ENCODE measurements around the gene MGA.
A peak's percentile ranks its signal among the peaks of the same experiment; 100 is the strongest.

MGA gene

DNA sequence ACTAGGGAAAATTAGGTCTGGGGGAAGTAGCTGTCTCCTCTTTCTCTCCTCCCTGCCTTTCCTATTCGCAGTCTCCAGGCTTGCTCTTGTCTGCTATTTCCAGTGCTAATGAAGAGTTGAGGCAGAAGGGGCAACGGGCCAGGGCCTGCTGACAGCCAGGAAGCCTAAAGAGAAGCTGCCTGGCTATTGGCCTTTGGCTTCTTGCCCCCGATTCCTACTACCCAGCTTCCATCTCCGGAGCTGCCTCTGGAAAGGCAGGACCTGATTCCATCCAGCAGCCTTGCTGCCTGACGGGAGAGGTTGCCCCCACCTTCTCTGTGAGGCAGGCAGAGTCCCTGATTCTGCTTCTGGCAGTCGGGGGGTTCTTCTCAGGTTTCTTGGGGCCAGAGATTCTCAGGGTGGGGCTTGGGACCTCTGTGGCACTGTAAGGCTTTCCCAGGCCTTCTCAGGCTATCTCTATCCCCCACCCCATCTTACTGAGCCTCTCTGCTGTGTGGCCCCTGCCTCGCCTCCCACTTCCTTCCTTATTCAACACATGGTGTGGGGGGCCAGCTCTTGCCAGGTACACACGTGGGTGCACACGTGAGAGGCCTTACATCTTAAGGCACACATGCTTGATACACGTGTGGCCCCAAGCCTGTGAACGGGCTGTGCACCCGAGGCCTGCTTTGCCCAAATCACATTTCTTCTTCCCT is 149.5 kb downstream of the MGA start:
- DNase-seq = no peak

DNA sequence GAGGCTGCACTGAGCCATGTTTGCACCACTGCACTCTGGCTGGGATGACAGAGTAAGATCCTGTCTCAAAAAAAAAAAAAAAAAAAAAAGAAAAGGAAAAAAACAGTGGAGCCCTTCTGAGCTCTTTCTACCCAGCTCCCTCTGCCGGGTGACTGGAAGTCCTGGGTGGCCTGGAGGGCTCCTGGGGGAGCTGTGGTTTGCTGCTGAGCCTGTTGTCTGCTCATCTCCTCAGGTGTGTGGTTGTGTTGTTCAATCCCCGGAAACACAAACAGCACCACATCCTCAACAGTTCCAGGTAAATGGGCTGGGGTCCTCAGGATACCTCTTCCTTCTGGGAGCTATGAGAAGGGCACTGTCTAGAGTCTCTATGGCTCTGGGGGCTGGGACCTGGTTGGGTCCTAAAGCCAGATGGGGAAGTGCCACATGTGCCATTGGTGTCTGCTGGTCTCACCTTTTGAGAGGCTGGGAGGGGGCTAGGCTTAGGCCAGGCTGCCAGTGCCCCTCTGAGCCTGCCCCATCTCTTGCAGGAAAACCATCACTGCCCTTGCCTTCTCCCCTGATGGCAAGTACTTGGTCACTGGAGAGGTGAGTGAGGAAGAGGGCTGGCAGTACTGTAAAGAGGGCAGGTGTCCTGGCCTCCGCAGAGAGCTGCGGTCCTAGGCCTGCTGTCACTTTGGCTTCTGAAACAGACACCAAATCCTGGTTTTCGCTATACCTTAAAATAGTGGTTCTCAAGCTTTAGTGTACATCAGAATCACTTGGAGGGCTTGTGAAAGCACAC is 150.6 kb downstream of the MGA start:
- DNase-seq = peak in 1 of 5 experiments; percentile 19

DNA sequence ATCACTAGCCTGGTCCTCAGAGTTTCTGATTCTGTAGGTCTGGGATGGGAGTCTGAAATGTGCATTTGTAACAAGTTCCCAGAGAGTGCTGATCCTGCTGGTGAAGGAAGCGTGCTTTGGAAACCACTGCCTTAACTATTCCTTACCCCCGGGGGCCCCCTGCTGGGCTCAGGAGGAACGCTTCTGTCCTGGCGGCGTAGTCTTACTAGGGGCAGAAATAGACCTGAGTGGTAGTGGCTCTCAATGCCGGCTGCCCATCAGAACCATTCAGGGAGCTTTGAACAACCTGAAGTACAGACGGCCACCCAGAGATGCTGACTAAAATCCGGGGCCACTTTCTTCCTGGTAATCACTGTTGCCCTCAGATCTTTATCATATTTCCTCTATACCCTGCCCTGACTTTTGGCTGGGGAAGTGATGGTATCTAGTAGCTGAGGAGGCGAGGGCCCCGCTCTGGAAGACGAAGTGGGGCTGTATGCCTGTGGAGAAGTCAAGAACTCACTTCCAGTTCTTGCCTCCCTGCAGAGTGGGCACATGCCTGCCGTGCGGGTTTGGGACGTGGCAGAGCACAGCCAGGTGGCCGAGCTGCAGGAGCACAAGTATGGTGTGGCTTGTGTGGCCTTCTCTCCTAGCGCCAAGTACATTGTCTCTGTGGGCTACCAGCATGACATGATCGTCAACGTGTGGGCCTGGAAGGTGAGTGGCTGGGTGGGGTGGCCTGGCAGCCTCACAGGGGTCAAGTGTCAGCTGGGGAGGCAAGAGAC is 151.4 kb downstream of the MGA start:
- peak; percentile 44 to 81 (median 61) for DNase-seq

GRCh38 chr15:41812820-41813375 is 152.7 kb downstream of the MGA start:
- no peak for DNase-seq

- DNase-seq = no peak
These were observed 153.2 kb downstream of the MGA start for GRCh38 chr15:41813426-41813825.

DNA sequence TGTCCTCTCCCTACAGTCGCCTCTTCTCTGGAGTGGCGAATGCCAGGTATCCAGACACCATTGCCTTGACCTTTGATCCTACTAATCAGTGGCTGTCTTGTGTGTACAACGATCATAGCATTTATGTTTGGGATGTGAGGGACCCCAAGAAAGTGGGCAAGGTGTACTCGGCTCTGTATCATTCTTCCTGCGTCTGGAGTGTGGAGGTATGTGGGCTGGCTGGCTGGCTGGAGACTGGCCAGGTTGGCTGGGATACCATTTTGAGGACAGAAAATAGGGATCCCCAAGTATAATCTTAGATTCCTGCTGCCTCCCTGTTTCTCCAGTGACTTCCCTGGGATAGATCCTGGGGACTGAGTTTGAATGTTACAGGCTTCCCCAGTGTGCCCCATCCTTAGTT is 154.3 kb downstream of the MGA start:
- no peak for DNase-seq

DNA sequence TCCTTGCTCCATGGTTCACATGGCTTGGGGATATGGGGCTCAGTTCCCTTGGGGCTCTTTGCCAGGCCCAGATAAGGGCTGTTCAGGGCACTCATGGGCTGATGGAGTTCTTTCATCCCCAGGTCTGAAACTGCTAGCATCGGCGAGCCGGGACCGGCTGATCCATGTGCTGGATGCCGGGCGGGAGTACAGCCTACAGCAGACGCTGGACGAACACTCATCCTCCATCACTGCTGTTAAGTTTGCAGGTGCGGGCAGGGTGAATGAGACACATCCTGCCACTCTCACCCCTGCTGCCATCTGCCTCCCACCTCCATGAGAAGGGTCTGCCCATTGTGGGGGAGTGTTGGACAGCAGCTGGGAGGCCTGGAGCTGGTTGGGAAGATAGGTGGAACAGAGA is 156.6 kb downstream of the MGA start:
- no peak for DNase-seq

DNA sequence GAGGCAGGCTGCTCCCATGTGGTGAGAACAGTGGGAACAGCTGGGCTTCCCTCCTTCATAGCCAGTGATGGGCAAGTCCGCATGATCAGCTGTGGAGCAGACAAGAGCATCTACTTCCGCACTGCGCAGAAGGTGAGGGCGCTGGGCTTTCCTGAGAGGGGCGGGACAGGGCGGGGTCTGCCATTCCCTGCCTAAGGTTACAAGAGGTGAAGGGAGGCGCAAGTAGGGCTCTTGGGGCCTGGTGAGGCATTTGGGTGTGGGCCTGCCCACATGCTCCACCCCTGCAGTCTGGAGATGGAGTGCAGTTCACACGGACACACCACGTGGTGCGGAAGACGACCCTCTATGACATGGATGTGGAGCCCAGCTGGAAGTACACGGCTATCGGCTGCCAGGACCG is 157.1 kb downstream of the MGA start:
- no peak for DNase-seq

DNA sequence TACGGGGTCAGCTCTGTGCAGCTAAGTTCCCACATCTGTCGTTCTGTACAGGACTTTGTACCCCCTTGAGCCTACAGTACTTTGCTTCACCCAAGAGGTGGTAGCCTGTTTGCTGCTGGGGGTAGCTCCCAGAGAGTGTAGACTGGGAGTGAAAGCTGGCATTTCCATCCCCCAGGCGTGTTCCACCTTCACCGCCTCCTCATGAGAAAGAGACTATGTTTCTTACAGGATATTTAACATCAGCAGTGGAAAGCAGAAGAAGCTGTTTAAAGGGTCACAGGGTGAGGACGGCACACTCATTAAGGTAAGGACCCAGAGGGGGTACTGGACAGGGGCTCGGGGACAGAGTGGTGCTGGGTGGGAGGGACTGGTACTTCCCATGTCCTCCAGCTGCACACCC is 157.6 kb downstream of the MGA start:
- no peak for DNase-seq

DNA sequence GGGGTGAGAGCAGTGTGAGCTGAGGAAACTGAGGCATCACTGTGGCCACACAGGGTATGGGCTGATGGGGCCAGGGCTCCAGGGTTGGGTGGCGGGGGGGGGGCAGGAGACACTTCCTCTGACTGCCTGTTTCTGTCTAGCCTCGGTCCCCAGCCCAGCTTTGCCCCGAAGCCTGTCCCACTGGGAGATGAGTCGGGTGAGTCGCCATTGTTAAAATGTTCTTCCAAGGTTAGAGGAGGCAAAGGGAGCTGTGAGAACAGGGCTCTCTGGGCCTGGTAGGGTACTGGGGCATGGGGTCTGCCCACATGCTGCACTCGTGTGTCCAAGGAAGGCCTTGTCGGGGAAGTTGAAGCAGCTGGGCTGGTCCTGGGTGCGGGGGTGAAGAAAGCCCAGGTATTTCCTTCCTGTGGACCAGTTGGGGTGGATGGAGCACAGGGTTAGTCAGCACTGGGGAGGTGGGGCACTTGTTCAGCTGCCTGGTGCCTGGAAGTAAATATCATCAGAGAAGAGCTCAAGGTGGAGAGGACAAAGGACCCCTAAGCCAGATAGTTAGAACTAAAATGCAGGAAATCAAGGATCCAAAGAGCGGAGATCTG is 159.3 kb downstream of the MGA start:
- DNase-seq = no peak

- DNase-seq = no peak
These were observed 160.7 kb downstream of the MGA start for GRCh38 chr15:41820791-41821423.

DNA sequence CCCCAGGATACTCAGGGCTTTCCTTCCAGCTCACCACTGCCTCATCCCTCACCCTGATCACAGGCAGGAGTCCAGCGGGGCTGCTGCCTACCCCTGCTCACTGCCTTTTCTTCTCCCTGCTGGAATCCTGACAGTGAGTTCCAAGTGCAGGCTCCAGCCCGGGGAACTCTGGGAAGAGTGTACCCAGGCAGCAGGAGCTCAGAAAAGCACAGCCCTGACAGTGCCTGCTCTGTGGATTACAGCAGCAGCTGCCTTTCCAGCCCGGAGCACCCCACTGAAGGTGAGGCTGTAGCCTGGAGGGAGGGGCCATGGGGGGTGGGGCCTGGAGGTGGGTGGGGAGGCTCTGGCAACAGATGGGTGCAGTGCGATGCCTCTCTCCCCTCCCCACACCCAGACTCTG is 161.6 kb downstream of the MGA start:
- no peak for DNase-seq

- no peak for DNase-seq
These were observed 162.3 kb downstream of the MGA start for GRCh38 chr15:41822471-41822870.

Measured in T-helper 2 cell (primary cell).